ENCODE data around the gene JAK1.

DNA sequence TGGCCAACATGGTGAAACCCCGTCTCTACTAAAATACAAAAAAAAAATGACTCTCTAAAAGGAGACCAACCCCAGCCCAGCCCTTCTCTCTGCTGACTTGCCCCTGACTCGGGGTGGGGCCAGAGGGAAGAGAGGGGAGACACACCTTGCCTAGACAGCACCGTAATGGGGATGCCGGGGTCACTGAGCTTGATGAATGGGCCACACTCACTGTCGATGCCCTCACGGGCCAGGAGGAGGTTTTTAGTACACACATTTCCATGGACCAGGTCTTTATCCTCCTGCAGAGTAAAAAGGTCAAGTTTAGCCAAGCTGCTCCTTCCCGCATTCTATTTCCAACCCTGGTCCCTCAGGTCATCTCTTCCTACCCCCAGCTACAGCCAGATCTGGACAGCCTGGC lies 121.7 kb downstream of the JAK1 start:
- TF ChIP-seq CTCF (IDR thresholded peaks at IDR 0.05) (no peak), POLR2A (IDR thresholded peaks at IDR 0.05) (no peak)
